A549 (cell line): ENCODE data around the gene CENATAC.

ENCODE experiments used
- BHLHE40 ChIP-seq: IDR thresholded peaks from 2 replicates; pipeline ENCODE4 v1.6.1; 2012; ENCODE audit warnings: low read depth, low read length, inconsistent platforms
- CEBPB ChIP-seq, 2 experiments: fragments of >200 bp in 1 of 2; sonication (Bioruptor Twin) in 1 of 2; formaldehyde crosslinking in 1 of 2; IDR thresholded peaks; 2 replicates each; pipeline ENCODE4 v1.6.1; 2012 to 2016
- CTCF ChIP-seq: fragments of >200 bp; sonication (Bioruptor Twin); formaldehyde crosslinking; IDR thresholded peaks from 3 replicates; pipeline ENCODE4 v1.5.1; 2016
- EHMT2 ChIP-seq: fragments of 200-600 bp; sonication (generic); IDR thresholded peaks from 2 replicates; pipeline ENCODE4 v1.6.1; 2016; ENCODE audit warnings: antibody characterized with exemption, low read depth, mild to moderate bottlenecking, moderate library complexity
- ELK1 ChIP-seq: fragments of 150-350 bp; IDR thresholded peaks from 2 replicates; pipeline ENCODE4 v1.6.1; 2014; ENCODE audit warnings: low read depth, mild to moderate bottlenecking, low read length
- EP300 ChIP-seq, 2 experiments: fragments of >200 bp; sonication (Bioruptor Twin); formaldehyde crosslinking; IDR thresholded peaks; 2 replicates in 1 of 2; 3 replicates in 1 of 2; pipeline ENCODE4 v1.6.1; 2016 to 2017
- JUN ChIP-seq, 2 experiments: fragments of >200 bp; sonication (Bioruptor Twin); formaldehyde crosslinking; IDR thresholded peaks; 2 replicates in 1 of 2; 3 replicates in 1 of 2; pipeline ENCODE4 v1.6.1; 2016 to 2017
- MYC ChIP-seq: IDR thresholded peaks from 2 replicates; pipeline ENCODE4 v1.6.1; 2012; ENCODE audit warnings: mild to moderate bottlenecking, inconsistent platforms, low read length, improper control_type of control experiment, borderline replicate concordance
- POLR2A ChIP-seq: IDR thresholded peaks from 2 replicates; pipeline ENCODE4 v1.6.1; 2012; ENCODE audit warnings: mild to moderate bottlenecking, low read length
- RAD21 ChIP-seq, 2 experiments: fragments of >200 bp in 1 of 2; sonication (Bioruptor Twin) in 1 of 2; formaldehyde crosslinking in 1 of 2; IDR thresholded peaks in 1 of 2; conservative IDR thresholded peaks in 1 of 2; 2 replicates in 1 of 2; 3 replicates in 1 of 2; pipeline ENCODE4 v1.6.1; 2012 to 2018; ENCODE audit warnings: inconsistent platforms in 1 of 2
- TF ChIP-seq, protein P1 (sequence below): fragments of 200-600 bp; sonication (generic); IDR thresholded peaks from 2 replicates; pipeline ENCODE4 v1.6.1; 2016; ENCODE audit warnings: antibody characterized with exemption, mild to moderate bottlenecking, moderate library complexity
- TF ChIP-seq, protein P2 (sequence below): fragments of 450-650 bp; IDR thresholded peaks from 2 replicates; pipeline ENCODE4 v1.6.1; 2014; ENCODE audit warnings: antibody characterized with exemption

- TF ChIP-seq BHLHE40 (no peak), RAD21 (conservative IDR thresholded peaks at IDR 0.05 in 1 of 2, IDR thresholded peaks at IDR 0.05 in 1 of 2) (no peak), EP300 (IDR thresholded peaks at IDR 0.05) (no peak), CTCF (no peak), POLR2A (no peak), MYC (no peak), CEBPB (IDR thresholded peaks at IDR 0.05) (no peak), EHMT2 (no peak), JUN (IDR thresholded peaks at IDR 0.05) (no peak), ELK1 (no peak)
- TF ChIP-seq, protein P1, sequence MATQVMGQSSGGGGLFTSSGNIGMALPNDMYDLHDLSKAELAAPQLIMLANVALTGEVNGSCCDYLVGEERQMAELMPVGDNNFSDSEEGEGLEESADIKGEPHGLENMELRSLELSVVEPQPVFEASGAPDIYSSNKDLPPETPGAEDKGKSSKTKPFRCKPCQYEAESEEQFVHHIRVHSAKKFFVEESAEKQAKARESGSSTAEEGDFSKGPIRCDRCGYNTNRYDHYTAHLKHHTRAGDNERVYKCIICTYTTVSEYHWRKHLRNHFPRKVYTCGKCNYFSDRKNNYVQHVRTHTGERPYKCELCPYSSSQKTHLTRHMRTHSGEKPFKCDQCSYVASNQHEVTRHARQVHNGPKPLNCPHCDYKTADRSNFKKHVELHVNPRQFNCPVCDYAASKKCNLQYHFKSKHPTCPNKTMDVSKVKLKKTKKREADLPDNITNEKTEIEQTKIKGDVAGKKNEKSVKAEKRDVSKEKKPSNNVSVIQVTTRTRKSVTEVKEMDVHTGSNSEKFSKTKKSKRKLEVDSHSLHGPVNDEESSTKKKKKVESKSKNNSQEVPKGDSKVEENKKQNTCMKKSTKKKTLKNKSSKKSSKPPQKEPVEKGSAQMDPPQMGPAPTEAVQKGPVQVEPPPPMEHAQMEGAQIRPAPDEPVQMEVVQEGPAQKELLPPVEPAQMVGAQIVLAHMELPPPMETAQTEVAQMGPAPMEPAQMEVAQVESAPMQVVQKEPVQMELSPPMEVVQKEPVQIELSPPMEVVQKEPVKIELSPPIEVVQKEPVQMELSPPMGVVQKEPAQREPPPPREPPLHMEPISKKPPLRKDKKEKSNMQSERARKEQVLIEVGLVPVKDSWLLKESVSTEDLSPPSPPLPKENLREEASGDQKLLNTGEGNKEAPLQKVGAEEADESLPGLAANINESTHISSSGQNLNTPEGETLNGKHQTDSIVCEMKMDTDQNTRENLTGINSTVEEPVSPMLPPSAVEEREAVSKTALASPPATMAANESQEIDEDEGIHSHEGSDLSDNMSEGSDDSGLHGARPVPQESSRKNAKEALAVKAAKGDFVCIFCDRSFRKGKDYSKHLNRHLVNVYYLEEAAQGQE, result no peak
- TF ChIP-seq, protein P2, sequence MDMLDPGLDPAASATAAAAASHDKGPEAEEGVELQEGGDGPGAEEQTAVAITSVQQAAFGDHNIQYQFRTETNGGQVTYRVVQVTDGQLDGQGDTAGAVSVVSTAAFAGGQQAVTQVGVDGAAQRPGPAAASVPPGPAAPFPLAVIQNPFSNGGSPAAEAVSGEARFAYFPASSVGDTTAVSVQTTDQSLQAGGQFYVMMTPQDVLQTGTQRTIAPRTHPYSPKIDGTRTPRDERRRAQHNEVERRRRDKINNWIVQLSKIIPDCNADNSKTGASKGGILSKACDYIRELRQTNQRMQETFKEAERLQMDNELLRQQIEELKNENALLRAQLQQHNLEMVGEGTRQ, result no peak
These were observed 24.0 kb upstream of the CENATAC start for GRCh38 chr11:118973985-118974384.
